HUES48 (cell line): ENCODE measurements around the gene STAT6.
A peak's percentile ranks its signal among the peaks of the same experiment; 100 is the strongest.

Experiments
- H3K27ac ChIP-seq: one replicate; pipeline ENCODE4 v1.7.0; 2013; ENCODE audit warnings: low read depth, low read length, inconsistent platforms
- H3K27me3 ChIP-seq: 2 replicates; pipeline ENCODE4 v1.6.1; 2013; ENCODE audit warnings: mild to moderate bottlenecking, low read length; ENCODE audit not compliant: control insufficient read depth, insufficient read depth
- H3K36me3 ChIP-seq: 2 replicates; pipeline ENCODE4 v1.6.1; 2013; ENCODE audit warnings: low read length; ENCODE audit not compliant: control insufficient read depth, insufficient read depth
- H3K4me1 ChIP-seq: 2 replicates; pipeline ENCODE4 v1.6.1; 2013; ENCODE audit warnings: mild to moderate bottlenecking, low read length; ENCODE audit not compliant: control insufficient read depth, insufficient read depth
- H3K4me3 ChIP-seq: 2 replicates; pipeline ENCODE4 v1.5.1; 2013; ENCODE audit warnings: mild to moderate bottlenecking, low read depth, low read length
- H3K9ac ChIP-seq: 2 replicates; pipeline ENCODE4 v1.6.1; 2013; ENCODE audit warnings: mild to moderate bottlenecking, low read depth, low read length, moderate library complexity
- H3K9me3 ChIP-seq: 2 replicates; pipeline ENCODE4 v1.6.1; 2013; ENCODE audit warnings: low read length; ENCODE audit not compliant: control insufficient read depth, insufficient read depth

The STAT6 gene

DNA sequence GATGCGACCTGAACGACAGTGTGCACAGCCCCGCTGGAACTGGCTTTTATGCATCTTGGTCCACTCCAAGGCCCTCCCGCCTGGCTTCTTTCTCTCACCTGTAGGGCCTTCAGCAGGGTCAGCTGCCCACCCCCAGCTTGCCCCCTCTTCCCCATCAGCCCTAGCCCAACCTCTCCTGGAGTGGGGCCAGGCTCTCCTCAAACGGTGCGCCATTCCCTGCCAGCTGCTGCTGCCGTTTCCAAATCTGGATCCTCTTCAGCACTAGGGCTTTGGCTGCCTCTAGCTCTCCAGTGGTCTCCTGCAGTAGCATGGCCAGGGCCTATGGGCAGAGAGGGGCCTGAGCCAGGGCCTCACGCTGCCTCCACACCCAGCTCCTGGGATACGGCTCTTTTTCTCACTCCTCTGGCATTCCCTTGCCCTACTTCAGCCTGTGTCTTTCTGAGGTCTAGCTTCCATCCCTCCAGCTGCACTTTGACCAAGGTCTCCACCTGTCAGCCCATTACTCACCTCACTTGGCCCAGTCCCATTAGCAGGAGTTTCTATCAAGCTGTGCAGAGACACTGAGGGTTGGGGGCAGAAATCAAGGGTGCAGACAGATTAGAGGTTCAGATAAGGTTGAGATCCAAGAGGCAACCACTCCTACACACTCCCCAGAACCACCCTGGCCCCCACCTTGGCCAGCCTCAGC lies 5.0 kb downstream of the STAT6 start:
- Histone ChIP-seq H3K4me3 (no peak overlapping the region), H3K27ac (no peak overlapping the region), H3K4me1 (peaks cover 17% of the 10 kb centered on the region), H3K9me3 (no peaks in the 10 kb centered on the region), H3K27me3 (no peaks in the 10 kb centered on the region), H3K36me3 (peaks cover 24% of the 10 kb centered on the region), H3K9ac (no peak overlapping the region)

DNA sequence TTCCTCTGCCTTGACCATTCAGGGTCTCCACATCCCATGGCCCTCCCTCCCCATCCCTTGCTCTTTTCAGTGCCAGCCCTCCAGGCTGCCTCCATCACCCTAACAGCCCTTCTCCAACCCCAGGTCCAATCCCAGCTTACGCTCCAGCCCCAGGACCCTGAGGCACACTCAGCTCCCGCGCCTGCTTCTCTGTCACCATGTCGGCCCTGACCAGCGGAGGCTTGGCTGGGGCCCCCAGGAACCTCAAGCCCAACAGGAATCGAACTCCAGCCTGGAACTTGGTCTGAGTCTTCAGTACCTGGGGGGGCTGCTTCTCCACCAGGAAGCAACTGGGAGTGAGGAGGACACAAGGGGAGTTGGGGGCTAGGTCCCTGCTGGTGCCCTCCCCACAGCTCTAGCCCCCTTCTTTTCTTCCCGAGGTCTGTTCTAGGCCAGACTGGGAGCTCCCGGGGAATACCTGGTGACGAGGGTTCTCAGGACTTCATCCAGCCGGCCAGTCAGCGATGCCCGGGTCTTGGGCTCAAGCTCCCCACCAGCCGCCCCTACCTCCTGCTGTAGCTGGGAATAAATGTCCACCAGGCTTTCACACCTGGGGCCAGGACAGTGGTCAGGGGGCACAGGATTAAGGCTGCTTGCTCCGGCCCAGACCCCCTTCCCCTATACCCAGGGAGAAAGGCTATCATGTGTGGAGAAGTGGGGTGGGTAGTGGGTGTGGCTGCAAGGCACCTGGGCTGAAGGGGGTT lies 6.0 kb downstream of the STAT6 start:
- Histone ChIP-seq H3K4me3 (no peak overlapping the region), H3K27ac (no peak overlapping the region), H3K27me3 (no peaks in the 10 kb centered on the region), H3K9ac (no peak overlapping the region), H3K9me3 (no peaks in the 10 kb centered on the region), H3K4me1 (peaks cover 8% of the 10 kb centered on the region), H3K36me3 (peaks cover 24% of the 10 kb centered on the region)

DNA sequence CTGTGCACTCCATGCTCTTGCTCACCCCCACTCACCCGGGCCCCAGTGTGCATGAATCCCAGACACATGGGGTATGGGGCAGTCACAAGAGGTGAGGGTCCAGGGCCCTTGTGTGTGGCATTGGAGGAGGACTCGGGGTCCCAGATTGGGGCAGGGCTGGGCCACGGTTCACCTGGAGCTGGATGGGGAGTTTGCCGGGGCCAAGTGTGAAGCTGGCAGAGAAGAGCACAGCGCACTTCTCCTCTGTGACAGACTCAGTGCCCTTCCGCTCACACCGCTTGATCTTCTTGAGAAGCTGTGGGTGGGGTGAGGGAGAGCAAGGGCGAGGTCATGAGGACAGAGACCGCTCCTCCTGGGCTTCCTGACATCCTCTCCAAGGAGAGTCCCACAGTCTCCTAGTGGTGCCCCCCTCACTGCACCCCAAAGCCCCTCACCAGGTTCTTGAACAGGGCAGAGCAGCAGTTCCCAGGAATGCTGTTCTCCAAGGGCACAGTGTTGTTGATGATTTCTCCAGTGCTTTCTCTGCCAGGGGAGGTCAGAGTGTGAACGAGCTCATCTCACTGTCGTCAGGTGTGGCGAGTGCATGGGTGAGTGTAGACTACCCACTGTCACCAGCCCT lies 6.8 kb downstream of the STAT6 start:
- Histone ChIP-seq H3K27ac (no peak overlapping the region), H3K36me3 (peaks cover 24% of the 10 kb centered on the region), H3K9me3 (no peaks in the 10 kb centered on the region), H3K4me1 (peaks cover 1% of the 10 kb centered on the region), H3K9ac (no peak overlapping the region), H3K4me3 (no peak overlapping the region), H3K27me3 (no peaks in the 10 kb centered on the region)

DNA sequence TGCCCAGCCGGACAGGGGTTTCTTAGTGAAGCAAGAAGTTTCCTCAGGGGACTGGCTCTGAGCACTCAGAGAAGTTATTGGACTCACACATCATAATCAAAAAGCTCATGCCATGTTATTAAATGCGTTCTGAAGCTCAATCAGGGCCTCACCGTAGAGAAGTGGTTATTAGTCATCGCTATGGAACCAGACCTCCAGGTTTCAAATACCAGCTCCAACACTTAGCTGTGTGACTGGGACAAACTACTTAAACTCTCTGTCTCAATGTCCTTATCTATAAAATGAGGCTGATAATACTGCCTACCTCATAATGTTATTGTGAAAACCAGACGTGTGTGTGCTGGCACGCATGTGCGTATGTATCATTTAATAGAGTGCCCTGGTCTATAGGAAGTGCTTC lies 7.3 kb downstream of the STAT6 start:
- no peak overlapping the region for H3K27ac ChIP-seq
- H3K4me3 ChIP-seq, result no peak overlapping the region
- peaks cover 24% of the 10 kb centered on the region for H3K36me3 ChIP-seq
- H3K27me3 ChIP-seq, result no peaks in the 10 kb centered on the region
- no peaks in the 10 kb centered on the region for H3K4me1 ChIP-seq
- no peak overlapping the region for H3K9ac ChIP-seq
- no peaks in the 10 kb centered on the region for H3K9me3 ChIP-seq

DNA sequence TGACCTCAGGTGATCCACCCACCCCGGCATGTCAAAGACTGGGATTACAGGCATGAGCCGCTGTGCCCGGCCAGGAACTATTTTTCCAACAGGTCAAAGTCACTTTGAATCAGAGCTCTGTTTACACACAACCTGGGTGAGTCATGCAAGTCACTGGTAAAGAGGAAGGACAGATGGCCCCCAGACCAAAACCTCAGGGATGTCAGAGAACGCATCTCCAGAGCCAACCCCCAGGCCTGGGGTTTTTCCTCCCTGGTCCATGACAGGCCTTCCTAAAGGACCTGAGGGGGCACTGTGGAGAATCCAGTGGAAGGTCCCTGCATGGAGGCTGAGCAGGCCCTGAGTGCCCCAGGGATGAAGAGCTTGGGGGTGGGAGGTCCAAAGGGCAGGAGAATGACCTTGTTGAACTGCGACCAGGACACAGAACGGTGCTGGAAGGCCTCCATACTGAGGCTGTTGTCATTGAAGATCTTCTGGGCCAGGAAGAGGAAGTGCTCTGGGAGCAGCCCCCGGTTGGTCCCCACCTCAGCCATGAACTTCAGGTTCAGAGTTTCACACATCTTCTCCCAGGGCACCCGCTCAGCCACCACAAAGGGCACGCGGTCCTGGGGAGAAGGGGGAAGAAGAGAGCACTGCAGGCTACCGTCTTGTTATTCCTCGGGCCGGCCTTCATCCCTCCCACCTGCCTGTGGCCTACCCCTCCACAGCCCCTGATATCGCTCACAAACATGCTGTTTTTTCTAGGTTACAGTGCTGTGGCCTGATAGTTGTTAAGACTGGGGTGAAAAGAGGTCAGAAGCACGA lies 9.1 kb downstream of the STAT6 start:
- H3K9ac ChIP-seq, result no peak overlapping the region
- H3K9me3 ChIP-seq, result no peaks in the 10 kb centered on the region
- no peak overlapping the region for H3K4me3 ChIP-seq
- peak overlapping the region; percentile 11 for H3K27ac ChIP-seq
- no peaks in the 10 kb centered on the region for H3K4me1 ChIP-seq
- H3K27me3 ChIP-seq, result no peaks in the 10 kb centered on the region
- peaks cover 24% of the 10 kb centered on the region for H3K36me3 ChIP-seq

DNA sequence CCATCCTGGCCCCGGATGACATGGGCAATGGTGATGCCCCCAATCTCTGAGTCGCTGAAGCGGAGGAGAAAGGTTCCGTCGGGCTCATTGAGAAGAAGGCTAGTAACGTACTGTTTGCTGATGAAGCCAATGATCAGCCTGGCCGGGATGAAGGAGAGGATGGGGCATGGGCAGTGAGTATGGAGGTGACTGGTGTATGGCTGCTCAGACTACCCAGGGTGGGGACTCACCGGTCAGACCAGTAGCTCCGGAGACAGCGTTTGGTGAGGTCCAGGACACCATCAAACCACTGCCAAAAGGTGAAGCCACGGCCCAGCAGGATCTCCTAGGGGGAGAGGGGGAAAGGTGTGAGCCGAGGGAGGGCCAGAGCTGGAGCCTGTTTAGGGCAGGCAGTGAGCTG lies 11.4 kb downstream of the STAT6 start:
- Histone ChIP-seq H3K4me3 (no peak overlapping the region), H3K36me3 (peaks cover 29% of the 10 kb centered on the region), H3K27ac (no peak overlapping the region), H3K4me1 (0 out of 2 replicates have a peak, but pooled peaks cover under 1% of the 10 kb centered on the region), H3K27me3 (no peaks in the 10 kb centered on the region), H3K9me3 (no peaks in the 10 kb centered on the region), H3K9ac (no peak overlapping the region)

DNA sequence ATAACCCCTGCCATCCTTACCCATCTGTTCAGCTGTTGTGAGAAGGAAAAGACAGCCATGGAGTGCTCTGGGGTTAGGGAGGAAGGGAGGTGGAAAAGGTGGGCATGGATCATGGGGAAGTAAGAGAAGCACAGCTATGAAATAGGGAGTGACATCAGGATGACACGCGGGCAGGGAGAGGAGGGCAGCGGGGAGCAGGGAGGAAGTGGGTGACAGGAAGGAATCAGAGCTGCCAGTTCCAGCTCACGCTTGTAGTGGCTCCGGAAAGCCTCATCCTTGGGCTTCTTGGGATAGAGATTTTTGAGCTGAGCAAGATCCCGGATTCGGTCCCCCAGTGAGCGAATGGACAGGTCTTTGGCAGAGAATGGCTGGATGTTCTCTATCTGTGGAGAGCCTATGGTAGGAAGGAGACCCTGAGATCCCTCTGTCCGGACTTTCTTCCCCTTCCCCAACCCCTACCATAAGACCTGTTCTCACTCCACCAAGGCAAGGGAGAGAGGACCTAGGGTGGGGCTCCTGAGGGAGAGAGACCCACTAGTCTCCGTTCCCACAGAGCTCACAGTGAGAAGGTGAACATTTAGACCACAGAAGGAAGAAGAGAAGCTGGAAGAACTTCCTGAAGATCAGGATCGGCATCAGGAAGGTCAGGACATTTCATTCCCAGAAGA lies 12.0 kb downstream of the STAT6 start:
- Histone ChIP-seq H3K27me3 (no peaks in the 10 kb centered on the region), H3K27ac (no peak overlapping the region), H3K4me3 (no peak overlapping the region), H3K36me3 (peaks cover 31% of the 10 kb centered on the region), H3K9me3 (no peaks in the 10 kb centered on the region), H3K9ac (no peak overlapping the region), H3K4me1 (peaks cover 6% of the 10 kb centered on the region)

DNA sequence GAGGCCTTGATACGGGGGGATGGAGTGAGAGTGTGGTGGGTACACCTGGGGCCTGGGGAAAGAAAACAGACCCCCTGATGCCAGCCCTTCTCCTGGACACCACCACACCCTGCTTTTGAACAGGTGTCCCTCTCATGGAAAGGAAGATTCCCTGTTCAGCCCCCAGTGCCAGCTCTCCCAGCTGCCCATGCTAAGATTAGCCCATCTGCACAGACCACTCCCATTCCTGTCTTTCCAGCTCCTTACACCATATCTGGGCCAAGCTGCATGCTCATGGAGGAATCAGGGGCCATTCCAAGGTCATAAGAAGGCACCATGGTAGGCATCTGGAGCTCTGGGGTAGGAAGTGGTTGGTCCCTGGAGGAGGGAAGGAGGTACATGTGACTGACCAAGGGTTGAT lies 12.6 kb downstream of the STAT6 start:
- Histone ChIP-seq H3K36me3 (peaks cover 26% of the 10 kb centered on the region), H3K4me3 (no peak overlapping the region), H3K9ac (no peak overlapping the region), H3K4me1 (peaks cover 9% of the 10 kb centered on the region), H3K27me3 (no peaks in the 10 kb centered on the region), H3K27ac (no peak overlapping the region), H3K9me3 (no peaks in the 10 kb centered on the region)

DNA sequence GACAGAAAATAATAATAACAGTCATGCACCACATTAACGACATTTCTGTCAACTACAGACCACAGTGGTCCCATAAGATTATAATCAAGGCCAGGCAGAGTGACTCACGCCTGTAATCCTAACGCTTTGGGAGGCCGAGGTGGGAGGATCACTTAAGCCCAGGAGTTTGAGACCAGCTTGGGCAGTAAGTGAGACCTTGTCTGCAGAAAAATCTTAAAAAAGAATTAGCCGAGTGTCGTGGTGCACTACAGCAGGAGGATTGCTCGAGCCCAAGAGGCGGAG lies 13.7 kb downstream of the STAT6 start:
- H3K4me1 ChIP-seq, result peaks cover 12% of the 10 kb centered on the region
- H3K36me3 ChIP-seq, result peaks cover 31% of the 10 kb centered on the region
- no peak overlapping the region for H3K9ac ChIP-seq
- no peaks in the 10 kb centered on the region for H3K27me3 ChIP-seq
- no peak overlapping the region for H3K4me3 ChIP-seq
- no peaks in the 10 kb centered on the region for H3K9me3 ChIP-seq
- H3K27ac ChIP-seq, result no peak overlapping the region

DNA sequence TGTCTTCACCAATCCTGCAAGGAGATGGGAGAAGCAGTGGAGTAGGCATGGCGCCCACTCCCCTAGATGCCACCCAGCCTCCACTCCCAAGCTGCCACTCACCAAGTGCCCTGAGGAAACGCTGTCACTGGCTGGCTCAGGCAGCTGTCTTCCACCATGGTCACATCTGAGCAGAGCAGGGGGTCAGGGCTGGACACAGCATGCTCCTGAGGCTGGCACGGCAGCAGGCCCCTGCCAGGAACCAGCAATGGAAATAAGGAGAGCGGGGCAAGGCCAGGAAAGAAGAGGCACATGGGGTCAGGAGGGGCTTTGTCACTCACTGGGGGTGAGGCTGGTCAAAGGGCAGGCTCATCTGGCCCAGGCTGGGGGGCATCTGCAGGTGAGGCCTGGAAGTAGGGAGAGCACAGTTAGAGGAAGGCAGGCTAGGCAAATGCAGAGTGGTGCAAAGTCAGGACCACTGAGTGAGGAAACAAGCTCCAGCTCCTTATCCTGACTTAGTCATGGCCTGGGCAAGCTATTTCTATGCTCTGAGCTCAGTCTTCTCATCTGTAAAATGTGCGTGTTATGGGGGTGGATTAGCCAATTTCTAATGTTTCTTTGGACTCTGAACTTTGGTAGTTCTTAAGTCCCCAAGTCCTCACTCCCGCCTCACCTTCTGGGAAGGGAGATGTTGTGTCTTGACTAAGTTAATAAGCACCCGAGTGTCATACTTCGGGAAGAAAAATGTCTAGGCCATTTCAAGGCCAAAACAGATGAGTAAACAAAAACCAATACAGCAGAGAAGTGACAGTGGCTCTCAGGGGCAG lies 14.2 kb downstream of the STAT6 start:
- Histone ChIP-seq H3K4me1 (peaks cover 12% of the 10 kb centered on the region), H3K4me3 (no peak overlapping the region), H3K9me3 (no peaks in the 10 kb centered on the region), H3K27ac (no peak overlapping the region), H3K36me3 (peaks cover 36% of the 10 kb centered on the region), H3K27me3 (no peaks in the 10 kb centered on the region), H3K9ac (no peak overlapping the region)
